Thoracic aorta (tissue), 2 donors: ENCODE results near the gene RPS16. TPM values are rescaled to one million over a fixed set of nuclear protein-coding genes. Genes with fewer than 3 reads are reported as not detected.

Experiments
- ATAC-seq: fragments of 150-250 bp; one replicate; pipeline ENCODE4 v1.8.0; 2017; ENCODE audit warnings: low read depth; ENCODE audit not compliant: insufficient number of reproducible peaks, low FRiP score
- DNase-seq: peaks from one replicate; pipeline ENCODE4 v3.0.0-alpha.2; 2020; ENCODE audit warnings: low spot score
- H3K27ac ChIP-seq, 2 donors: fragments of 200-600 bp; sonication (generic); 1 replicate in 1 of 2; 2 replicates in 1 of 2; pipeline ENCODE4 v1.5.1; 2016; ENCODE audit warnings: mild to moderate bottlenecking in 2 of 2, moderate library complexity in 2 of 2
- H3K27me3 ChIP-seq: fragments of 200-600 bp; sonication (generic); replicated peaks from 2 replicates; pipeline ENCODE4 v1.6.0; 2016; ENCODE audit warnings: mild to moderate bottlenecking; ENCODE audit not compliant: insufficient read depth
- H3K36me3 ChIP-seq: fragments of 200-600 bp; sonication (generic); one replicate; pipeline ENCODE4 v1.5.1; 2016
- H3K4me1 ChIP-seq, 2 donors: fragments of 200-600 bp; sonication (generic); 1 replicate in 1 of 2; 2 replicates in 1 of 2; pipeline versions ENCODE4 v1.5.1 to v1.6.0; 2016; ENCODE audit warnings: low read depth in 2 of 2, mild to moderate bottlenecking in 1 of 2; ENCODE audit not compliant: control insufficient read depth in 1 of 2
- H3K4me3 ChIP-seq: fragments of 200-600 bp; sonication (generic); 2 replicates; pipeline ENCODE4 v1.5.1; 2016; ENCODE audit warnings: mild to moderate bottlenecking
- H3K9me3 ChIP-seq: fragments of 200-600 bp; sonication (generic); 2 replicates; pipeline ENCODE4 v1.5.1; 2016
- CTCF ChIP-seq: fragments of 200-600 bp; sonication (generic); IDR thresholded peaks from one replicate; pipeline ENCODE4 v1.5.1; 2019; ENCODE audit warnings: antibody characterized with exemption
- total RNA-seq, 2 donors: library from RNA; depleted of rRNA; stranded (reverse); fragments of >200 nt; gene quantifications; one replicate each; pipeline versions ENCODE4 v1.1.0 to v1.2.3, GENCODE V29; 2016

Gene RPS16
- total RNA-seq, 2 donors from 2014 or later, result 716 to 775 TPM

GRCh38 chr19:39385629-39386411 is 49.9 kb downstream of the RPS16 start:
- Histone ChIP-seq H3K4me3 (no peak overlapping the region), H3K36me3 (peaks cover 59% of the 10 kb centered on the region), H3K27me3 (no peaks in the 10 kb centered on the region), H3K27ac (no peak overlapping the region), H3K9me3 (no peaks in the 10 kb centered on the region), H3K4me1 (peaks cover 7 to 24% of the 10 kb centered on the region in 2 donors)
- ATAC-seq (no peak), DNase-seq (no peak)
- TF ChIP-seq CTCF, result no peak

GRCh38 chr19:39384839-39385568 is 50.7 kb downstream of the RPS16 start:
- H3K4me1 ChIP-seq, result peaks cover 5 to 19% of the 10 kb centered on the region in 2 donors
- H3K36me3 ChIP-seq, result peaks cover 67% of the 10 kb centered on the region
- no peaks in the 10 kb centered on the region for H3K9me3 ChIP-seq
- H3K27me3 ChIP-seq, result no peaks in the 10 kb centered on the region
- H3K27ac ChIP-seq, result no peak overlapping the region
- DNase-seq (no peak), ATAC-seq (no peak)
- H3K4me3 ChIP-seq, result no peak overlapping the region
- TF ChIP-seq CTCF, result no peak

Other genes starting within 250 kb of the RPS16 start
- under 1 TPM in 1 of 2 donors, not detected in 1; 0.27 TPM for gene NCCRP1, start 239.0 kb downstream of the RPS16 start, total RNA-seq
- not detected for gene SYCN, start 231.7 kb downstream of the RPS16 start, total RNA-seq
- gene IFNL3, start 190.9 kb downstream of the RPS16 start, total RNA-seq, result not detected
- not detected for gene IFNL4, start 187.1 kb downstream of the RPS16 start, total RNA-seq
- not detected for gene IFNL2, start 167.6 kb downstream of the RPS16 start, total RNA-seq
- gene IFNL1, start 139.5 kb downstream of the RPS16 start, total RNA-seq, result not detected
- gene LRFN1, start 115.1 kb downstream of the RPS16 start, total RNA-seq, result under 1 TPM; 0.85 to 0.95 TPM
- 10 to 100 TPM; 15.9 to 16.0 TPM for gene GMFG, start 99.9 kb downstream of the RPS16 start, total RNA-seq
- gene SAMD4B, start 93.5 kb downstream of the RPS16 start, total RNA-seq, result 100 to 1,000 TPM; 101 to 153 TPM
- 10 to 100 TPM; 25.7 to 34.5 TPM for gene PAF1, start 44.8 kb downstream of the RPS16 start, total RNA-seq
- gene MED29, start 44.6 kb downstream of the RPS16 start, total RNA-seq, result 10 to 100 TPM; 29.3 to 86.1 TPM
- 100 to 1,000 TPM; 315 to 699 TPM for gene ZFP36, start 29.1 kb downstream of the RPS16 start, total RNA-seq
- gene PLEKHG2, start 23.3 kb downstream of the RPS16 start, total RNA-seq, result 100 to 1,000 TPM in 1 of 2 donors, 10 to 100 TPM in 1; 76.0 to 112 TPM
- 100 to 1,000 TPM in 1 of 2 donors, 10 to 100 TPM in 1; 94.4 to 157 TPM for gene SUPT5H, start 9.6 kb upstream of the RPS16 start, total RNA-seq
- gene TIMM50, start 44.9 kb upstream of the RPS16 start, total RNA-seq, result 10 to 100 TPM; 25.7 to 51.4 TPM
- not detected for gene DLL3, start 63.0 kb upstream of the RPS16 start, total RNA-seq
- not detected for gene SELENOV, start 79.2 kb upstream of the RPS16 start, total RNA-seq
- 1 to 10 TPM; 5.6 to 6.2 TPM for gene EID2B, start 96.9 kb upstream of the RPS16 start, total RNA-seq
- gene EID2, start 104.2 kb upstream of the RPS16 start, total RNA-seq, result 10 to 100 TPM; 11.4 to 12.0 TPM
- gene LGALS13, start 166.6 kb upstream of the RPS16 start, total RNA-seq, result not detected
- not detected for gene LGALS16, start 220.0 kb upstream of the RPS16 start, total RNA-seq